ENCODE measurements around the gene ZNF611. TPM values are rescaled to one million over a fixed set of nuclear protein-coding genes. Genes with fewer than 3 reads are reported as not detected.
"Not testable (repeated sequence)": the region's sequence is repeated elsewhere in the genome, so short reads cannot be mapped to it uniquely, and the experiment has no call there.

Gene ZNF611
- total and polyA plus RNA-seq, 2 experiments from 2014 or later = 10.8 to 21.3 TPM

GRCh38 chr19:52679598-52679997 is 55.2 kb downstream of the ZNF611 start:
- TF ChIP-seq EZH2phosphoT487 (IDR thresholded peaks at IDR 0.05; ENCODE audit: low read depth, severe bottlenecking, unreplicated experiment) (no peak), CTCF (IDR thresholded peaks at IDR 0.05; ENCODE audit: poor library complexity) (no peak), EZH2 (IDR thresholded peaks at IDR 0.05; ENCODE audit: borderline replicate concordance) (no peak)
- peaks cover 8% of the 10 kb centered on the region for H3K4me1 ChIP-seq (ENCODE audit: insufficient read depth)
- H3K9me2 ChIP-seq (replicated peaks; ENCODE audit: insufficient read depth) = no peaks in the 10 kb centered on the region
- H2AFZ ChIP-seq = no peak overlapping the region
- no peak overlapping the region for H3K4me3 ChIP-seq
- no peak overlapping the region for H3K27ac ChIP-seq
- no peaks in the 10 kb centered on the region for H3K27me3 ChIP-seq
- no peak for DNase-seq (ENCODE audit: low spot score)
- H3K79me2 ChIP-seq = peaks cover 75% of the 10 kb centered on the region
- H4K20me1 ChIP-seq (ENCODE audit: insufficient read depth, poor library complexity, severe bottlenecking) = no peaks in the 10 kb centered on the region
- no peaks in the 10 kb centered on the region for H3K9me3 ChIP-seq (ENCODE audit: low read depth)
- no peaks in the 10 kb centered on the region for H3K36me3 ChIP-seq (replicated peaks; ENCODE audit: insufficient read depth, low read depth)
- no peak overlapping the region for H3K4me2 ChIP-seq
- 91% methylated on average over 5 of the region's 5 CpGs for WGBS (ENCODE audit: low lambda C conversion rate, missing lambda C conversion rate)

GRCh38 chr19:52675239-52675638 is 59.6 kb downstream of the ZNF611 start:
- H3K4me1 ChIP-seq (ENCODE audit: insufficient read depth); DNase-seq (ENCODE audit: low spot score); H3K36me3 ChIP-seq (replicated peaks; ENCODE audit: insufficient read depth, low read depth); H3K4me2 ChIP-seq; H3K9me3 ChIP-seq (ENCODE audit: low read depth); H4K20me1 ChIP-seq (ENCODE audit: insufficient read depth, poor library complexity, severe bottlenecking); H2AFZ ChIP-seq; H3K9me2 ChIP-seq (replicated peaks; ENCODE audit: insufficient read depth); H3K27ac ChIP-seq; H3K27me3 ChIP-seq; H3K4me3 ChIP-seq: not testable (repeated sequence)
- peaks cover 79% of the 10 kb centered on the region for H3K79me2 ChIP-seq
- 99% methylated on average over 6 of the region's 6 CpGs for WGBS (ENCODE audit: low lambda C conversion rate, missing lambda C conversion rate)

GRCh38 chr19:52673014-52673413 is 61.8 kb downstream of the ZNF611 start:
- no peak for DNase-seq (ENCODE audit: low spot score)
- WGBS (ENCODE audit: low lambda C conversion rate, missing lambda C conversion rate) = 93% methylated on average over 4 of the region's 4 CpGs
- TF ChIP-seq EZH2phosphoT487 (IDR thresholded peaks at IDR 0.05; ENCODE audit: low read depth, severe bottlenecking, unreplicated experiment) = no peak
- TF ChIP-seq EZH2 (IDR thresholded peaks at IDR 0.05; ENCODE audit: borderline replicate concordance) = no peak
- TF ChIP-seq CTCF (IDR thresholded peaks at IDR 0.05; ENCODE audit: poor library complexity) = no peak
- no peaks in the 10 kb centered on the region for H3K4me1 ChIP-seq (ENCODE audit: insufficient read depth)
- peaks cover 65% of the 10 kb centered on the region for H3K79me2 ChIP-seq
- H2AFZ ChIP-seq = no peak overlapping the region
- H3K9me3 ChIP-seq (ENCODE audit: low read depth) = no peaks in the 10 kb centered on the region
- H3K9me2 ChIP-seq (replicated peaks; ENCODE audit: insufficient read depth) = no peaks in the 10 kb centered on the region
- no peaks in the 10 kb centered on the region for H3K36me3 ChIP-seq (replicated peaks; ENCODE audit: insufficient read depth, low read depth)
- H3K4me2 ChIP-seq = no peak overlapping the region
- no peak overlapping the region for H3K27ac ChIP-seq
- no peaks in the 10 kb centered on the region for H3K27me3 ChIP-seq
- H4K20me1 ChIP-seq (ENCODE audit: insufficient read depth, poor library complexity, severe bottlenecking) = no peaks in the 10 kb centered on the region
- H3K4me3 ChIP-seq = no peak overlapping the region

GRCh38 chr19:52670046-52670445 is 64.8 kb downstream of the ZNF611 start:
- 87% methylated on average over 4 of the region's 4 CpGs for WGBS (ENCODE audit: low lambda C conversion rate, missing lambda C conversion rate)
- H3K4me3 ChIP-seq = no peak overlapping the region
- H3K9me2 ChIP-seq (replicated peaks; ENCODE audit: insufficient read depth) = no peaks in the 10 kb centered on the region
- no peaks in the 10 kb centered on the region for H3K27me3 ChIP-seq
- H3K36me3 ChIP-seq (replicated peaks; ENCODE audit: insufficient read depth, low read depth) = no peaks in the 10 kb centered on the region
- no peaks in the 10 kb centered on the region for H4K20me1 ChIP-seq (ENCODE audit: insufficient read depth, poor library complexity, severe bottlenecking)
- TF ChIP-seq EZH2phosphoT487 (IDR thresholded peaks at IDR 0.05; ENCODE audit: low read depth, severe bottlenecking, unreplicated experiment) (no peak), CTCF (IDR thresholded peaks at IDR 0.05; ENCODE audit: poor library complexity) (no peak), EZH2 (IDR thresholded peaks at IDR 0.05; ENCODE audit: borderline replicate concordance) (no peak)
- peaks cover 2% of the 10 kb centered on the region for H3K4me1 ChIP-seq (ENCODE audit: insufficient read depth)
- no peak overlapping the region for H2AFZ ChIP-seq
- no peak overlapping the region for H3K4me2 ChIP-seq
- peak overlapping the region; percentile 63 for H3K27ac ChIP-seq
- no peaks in the 10 kb centered on the region for H3K9me3 ChIP-seq (ENCODE audit: low read depth)
- peaks cover 51% of the 10 kb centered on the region for H3K79me2 ChIP-seq
- DNase-seq (ENCODE audit: low spot score) = peak; percentile 26

Measured in hepatocyte (in vitro differentiated cells).